ENCODE results near the gene SIPA1L3. TPM values are rescaled to one million over a fixed set of nuclear protein-coding genes. Genes with fewer than 3 reads are reported as not detected.

SIPA1L3 gene
- polyA plus RNA-seq, 2 of the 4 experiments (the other 2 are of a cell fraction) = 28.9 to 50.6 TPM

GRCh38 chr19:38133319-38133718 lies 226.3 kb downstream of the SIPA1L3 start:
- TF ChIP-seq ESRRA (IDR thresholded peaks at IDR 0.05; ENCODE audit: borderline replicate concordance, low read length) (no peak), E2F6 (IDR thresholded peaks at IDR 0.05; ENCODE audit: borderline replicate concordance, low read depth) (no peak), HES2 (IDR thresholded peaks at IDR 0.05) (no peak), RNF2 (IDR thresholded peaks at IDR 0.05; ENCODE audit: borderline replicate concordance, low read depth) (no peak), FOXS1 (CRISPR knock-in tag; IDR thresholded peaks at IDR 0.05) (no peak), NR3C1 (IDR thresholded peaks at IDR 0.05) (no peak), MAZ (IDR thresholded peaks at IDR 0.05; ENCODE audit: borderline replicate concordance, low read depth, low read length) (no peak), JUNB (IDR thresholded peaks at IDR 0.05) (no peak), SMC3 (IDR thresholded peaks at IDR 0.05) (no peak), EP300 (IDR thresholded peaks at IDR 0.05) (no peak), ELK1 (IDR thresholded peaks at IDR 0.05; ENCODE audit: low read depth, low read length) (no peak), MYC (IDR thresholded peaks at IDR 0.05; ENCODE audit: borderline replicate concordance, low read length) (no peak), HDAC2 (IDR thresholded peaks at IDR 0.05) (no peak), POLR2AphosphoS2 (conservative IDR thresholded peaks at IDR 0.05; ENCODE audit: low read length) (no peak), CBX2 (IDR thresholded peaks at IDR 0.05; ENCODE audit: borderline replicate concordance, low read depth) (no peak), ZSCAN20 (CRISPR knock-in tag; IDR thresholded peaks at IDR 0.05) (no peak), KDM5A (IDR thresholded peaks at IDR 0.05) (no peak), RAD21 (conservative IDR thresholded peaks at IDR 0.05 in 1 of 2, IDR thresholded peaks at IDR 0.05 in 1 of 2) (no peak), CTCF (IDR thresholded peaks at IDR 0.05) (no peak)
- H3K27ac ChIP-seq = no peak overlapping the region
- H3K4me2 ChIP-seq = no peak overlapping the region
- 0 out of 3 replicates have a peak, but pooled peaks cover 6% of the 10 kb centered on the region for H3K4me1 ChIP-seq
- no peak overlapping the region for H3K4me3 ChIP-seq
- no peak for FAIRE-seq
- ChIA-PET CTCF (interaction anchor here (0.6 to 11.3 kb wide), 24 partner anchors 8 to 233 kb away, joined by 3 to 133 read pairs (median 5); partner anchors contain the start of gene WDR87), POLR2A (interaction anchor here (0.5 kb wide), 1 partner anchor 195 kb away, joined by 3 read pairs; no protein-coding TSS in a partner anchor)
- H3K9me3 ChIP-seq = no peaks in the 10 kb centered on the region
- no peak for DNase-seq (ENCODE audit: low read depth in 1 of 2, low spot score in 1 of 2)
- no peak for ATAC-seq
- 91% methylated on average over 3 of the region's 3 CpGs for WGBS (ENCODE audit: missing lambda C conversion rate)

- DNase-seq (ENCODE audit: low read depth in 1 of 2, low spot score in 1 of 2) = peak; percentile 74 to 81
- 0 out of 2 replicates have a peak, but pooled peaks have one; percentile 47 for TF ChIP-seq MYC (IDR thresholded peaks at IDR 0.05; ENCODE audit: borderline replicate concordance, low read length)
- TF ChIP-seq ATOH8 (CRISPR knock-in tag; IDR thresholded peaks at IDR 0.05; ENCODE audit: low read depth) = no peak
- TF ChIP-seq CEBPB (IDR thresholded peaks at IDR 0.05) = 0 out of 4 replicates have a peak, but pooled peaks of 1 of the 2 experiments have one; percentile 15
- TF ChIP-seq CTCF (IDR thresholded peaks at IDR 0.05) = peak; percentile 83
- TF ChIP-seq USF2 (IDR thresholded peaks at IDR 0.05) = peak; percentile 71
- TF ChIP-seq RAD21 (conservative IDR thresholded peaks at IDR 0.05 in 1 of 2, IDR thresholded peaks at IDR 0.05 in 1 of 2) = peak in 1 of 2 experiments; percentile 44; a peak in 4 of 5 replicates
- TF ChIP-seq SREBF2 (IDR thresholded peaks at IDR 0.05) = no peak
- no peak for TF ChIP-seq NFE2L2 (conservative IDR thresholded peaks at IDR 0.05; ENCODE audit: low read length)
- TF ChIP-seq MAX (IDR thresholded peaks at IDR 0.05) = peak; percentile 76
- TF ChIP-seq FOXS1 (CRISPR knock-in tag; IDR thresholded peaks at IDR 0.05) = no peak
- no peak for TF ChIP-seq PBX3 (IDR thresholded peaks at IDR 0.05)
- Histone ChIP-seq H3K4me3 (no peak overlapping the region), H3K4me2 (no peak overlapping the region), H3K4me1 (0 out of 3 replicates have a peak, but pooled peaks cover 6% of the 10 kb centered on the region), H3K27ac (no peak overlapping the region), H3K9me3 (no peaks in the 10 kb centered on the region)
- ChIA-PET CTCF (interaction anchor here (0.6 to 11.3 kb wide), 52 partner anchors 8 to 612 kb away, joined by 3 to 133 read pairs (median 5); no protein-coding TSS in a partner anchor), POLR2A (no interaction called here)
- peak; percentile 89 for FAIRE-seq
- peak; percentile 54 to 63 for ATAC-seq
- 68% methylated on average over 14 of the region's 14 CpGs for WGBS (ENCODE audit: missing lambda C conversion rate)
These were observed 227.6 kb downstream of the SIPA1L3 start for GRCh38 chr19:38134540-38135149.
